ENCODE measurements around the gene UGP2.
A peak's percentile ranks its signal among the peaks of the same experiment; 100 is the strongest.

DNA sequence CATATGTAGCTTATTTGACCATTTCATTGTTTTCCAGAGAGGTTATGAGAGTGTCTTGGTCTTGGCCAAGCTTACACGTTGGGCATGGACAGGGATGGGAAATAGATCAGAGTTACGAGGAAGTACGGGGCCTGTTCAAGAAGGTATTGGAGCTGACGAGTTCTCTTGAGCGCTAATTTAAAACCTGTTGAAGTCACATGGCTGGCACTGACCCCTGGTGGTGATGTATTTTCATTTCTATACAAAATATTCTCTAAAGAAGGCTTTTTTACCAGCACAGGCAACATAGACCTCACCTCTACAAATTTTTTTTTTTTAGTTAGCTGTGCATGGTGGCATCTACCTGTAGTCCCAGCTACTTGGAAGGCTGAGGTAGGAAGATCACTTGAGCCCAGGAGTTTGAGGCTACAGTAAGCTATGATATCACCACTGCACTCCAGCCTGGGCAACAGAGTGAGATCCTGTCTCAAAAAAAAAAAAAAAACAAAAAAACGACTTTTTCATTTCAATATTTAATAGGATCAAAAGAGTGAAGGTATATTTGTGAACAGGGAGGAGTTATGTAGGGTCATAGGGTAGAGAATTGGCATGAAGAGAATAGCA is 19.6 kb downstream of the UGP2 start:
- TF ChIP-seq, protein P1, sequence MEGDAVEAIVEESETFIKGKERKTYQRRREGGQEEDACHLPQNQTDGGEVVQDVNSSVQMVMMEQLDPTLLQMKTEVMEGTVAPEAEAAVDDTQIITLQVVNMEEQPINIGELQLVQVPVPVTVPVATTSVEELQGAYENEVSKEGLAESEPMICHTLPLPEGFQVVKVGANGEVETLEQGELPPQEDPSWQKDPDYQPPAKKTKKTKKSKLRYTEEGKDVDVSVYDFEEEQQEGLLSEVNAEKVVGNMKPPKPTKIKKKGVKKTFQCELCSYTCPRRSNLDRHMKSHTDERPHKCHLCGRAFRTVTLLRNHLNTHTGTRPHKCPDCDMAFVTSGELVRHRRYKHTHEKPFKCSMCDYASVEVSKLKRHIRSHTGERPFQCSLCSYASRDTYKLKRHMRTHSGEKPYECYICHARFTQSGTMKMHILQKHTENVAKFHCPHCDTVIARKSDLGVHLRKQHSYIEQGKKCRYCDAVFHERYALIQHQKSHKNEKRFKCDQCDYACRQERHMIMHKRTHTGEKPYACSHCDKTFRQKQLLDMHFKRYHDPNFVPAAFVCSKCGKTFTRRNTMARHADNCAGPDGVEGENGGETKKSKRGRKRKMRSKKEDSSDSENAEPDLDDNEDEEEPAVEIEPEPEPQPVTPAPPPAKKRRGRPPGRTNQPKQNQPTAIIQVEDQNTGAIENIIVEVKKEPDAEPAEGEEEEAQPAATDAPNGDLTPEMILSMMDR (IDR thresholded peaks at IDR 0.05; ENCODE audit: low read depth, low read length, poor library complexity, severe bottlenecking): peak; percentile 70
- no peak for TF ChIP-seq EZH2phosphoT487 (IDR thresholded peaks at IDR 0.05; ENCODE audit: borderline replicate concordance, low read length)
